HCT116 (cell line): ENCODE data around the gene COA1. TPM values are rescaled to one million over a fixed set of nuclear protein-coding genes. Genes with fewer than 3 reads are reported as not detected.

Experiments
- ATAC-seq: fragments of 200-7000 bp; cut with Tn5 transposase; 2 replicates; pipeline ENCODE4 v1.9.1; 2020; ENCODE audit warnings: mild to moderate bottlenecking, moderate library complexity
- BruUV-seq: library from RNA; stranded (reverse); fragments of 400-500 nt; replicated peaks from 2 replicates; lab custom pipeline; 2021; lab: Mats Ljungman, UMichigan
- CTCF ChIA-PET: fragments of 300-600 bp; sonication (Branson Sonifier 250); formaldehyde crosslinking; loops from one replicate; lab custom pipeline; 2021; ENCODE audit warnings: antibody characterized with exemption; lab: Charles Lee
- POLR2A ChIA-PET: fragments of 300-600, 350-600 bp; sonication (Branson Sonifier 250); formaldehyde crosslinking; loops from one replicate; lab custom pipeline; 2021; ENCODE audit warnings: antibody characterized with exemption; lab: Charles Lee
- RAD21 ChIA-PET, 2 experiments: fragments of 300-600 bp; sonication (Branson Sonifier 250); formaldehyde crosslinking; loops; one replicate each; lab custom pipeline; 2023; ENCODE audit warnings: low total read pairs in 2 of 2; ENCODE audit not compliant: uncharacterized antibody in 2 of 2, unreplicated experiment in 2 of 2, low non-redundant PET in 1 of 2; lab: Charles Lee
- DNase-seq: peaks from one replicate; pipeline ENCODE4 v3.0.0-alpha.2; 2010; ENCODE audit warnings: low read depth, low spot score
- H2AFZ ChIP-seq: fragments of 200-600 bp; shearing (Covaris generic), sonication (generic); 2 replicates; pipeline ENCODE4 v1.6.1; 2017; ENCODE audit warnings: low read depth, mixed run types, mixed read lengths, antibody characterized with exemption, low read length; ENCODE audit not compliant: poor library complexity, severe bottlenecking
- H3K27ac ChIP-seq: 2 replicates; pipeline ENCODE4 v1.5.1; 2012; ENCODE audit warnings: low read depth, low read length
- H3K27me3 ChIP-seq: fragments of 200-600 bp; sonication (generic); 2 replicates; pipeline ENCODE4 v1.6.1; 2016; ENCODE audit warnings: mixed run types, low read length, mixed read lengths; ENCODE audit not compliant: insufficient read depth
- H3K36me3 ChIP-seq, 2 experiments: fragments of 200-500 bp in 1 of 2; fragments of 200-600 bp in 1 of 2; sonication (Bioruptor generic) in 1 of 2; sonication (generic) in 1 of 2; 2 replicates each; pipeline versions ENCODE4 v1.5.1 to v1.6.1; 2014 to 2016; ENCODE audit warnings: low read length in 2 of 2, inconsistent platforms in 1 of 2, mixed read lengths in 1 of 2, mixed run types in 1 of 2; ENCODE audit not compliant: insufficient read depth in 2 of 2, control insufficient read depth in 1 of 2
- H3K4me1 ChIP-seq, 2 experiments: fragments of 200-600 bp in 1 of 2; sonication (generic) in 1 of 2; 2 replicates each; pipeline versions ENCODE4 v1.5.1 to v1.6.1; 2012 to 2017; ENCODE audit warnings: low read length in 2 of 2, inconsistent platforms in 1 of 2, mild to moderate bottlenecking in 1 of 2, mixed read lengths in 1 of 2, mixed run types in 1 of 2, moderate library complexity in 1 of 2; ENCODE audit not compliant: insufficient read depth in 2 of 2, control insufficient read depth in 1 of 2
- H3K4me2 ChIP-seq: fragments of 200-600 bp; sonication (generic); 2 replicates; pipeline ENCODE4 v1.6.1; 2017; ENCODE audit warnings: mixed run types, low read length, mixed read lengths
- H3K4me3 ChIP-seq, 2 experiments: fragments of 200-600 bp in 1 of 2; sonication (generic) in 1 of 2; replicated peaks in 1 of 2; 2 replicates each; pipeline ENCODE4 v1.5.1; 2011 to 2016; ENCODE audit warnings: low read length in 2 of 2, control low read depth in 1 of 2, low read depth in 1 of 2, mild to moderate bottlenecking in 1 of 2, mixed read lengths in 1 of 2, mixed run types in 1 of 2
- H3K79me2 ChIP-seq: fragments of 200-600 bp; sonication (generic); 2 replicates; pipeline ENCODE4 v1.6.1; 2017; ENCODE audit warnings: mild to moderate bottlenecking, mixed run types, low read length, moderate library complexity, mixed read lengths; ENCODE audit not compliant: insufficient read depth
- H3K9ac ChIP-seq: fragments of 200-600 bp; sonication (generic); 2 replicates; pipeline ENCODE4 v1.6.1; 2016; ENCODE audit warnings: low read length, mixed read lengths
- H3K9me2 ChIP-seq: fragments of 200-600 bp; sonication (generic), shearing (Covaris generic); 2 replicates; pipeline ENCODE4 v1.6.1; 2017; ENCODE audit warnings: mixed run types, mild to moderate bottlenecking, moderate library complexity; ENCODE audit not compliant: insufficient read depth
- H3K9me3 ChIP-seq, 2 experiments: fragments of 200-500 bp in 1 of 2; fragments of 200-600 bp in 1 of 2; sonication (Bioruptor generic) in 1 of 2; sonication (generic) in 1 of 2; 2 replicates each; pipeline ENCODE4 v1.6.1; 2014 to 2017; ENCODE audit warnings: low read length in 2 of 2, mixed read lengths in 2 of 2, inconsistent platforms in 1 of 2, low read depth in 1 of 2, mild to moderate bottlenecking in 1 of 2, mixed run types in 1 of 2, moderate library complexity in 1 of 2; ENCODE audit not compliant: control insufficient read depth in 1 of 2, insufficient read depth in 1 of 2
- H4K20me1 ChIP-seq: fragments of 200-600 bp; sonication (generic), shearing (Covaris generic); 2 replicates; pipeline ENCODE4 v1.6.1; 2017; ENCODE audit warnings: mixed run types, mild to moderate bottlenecking, moderate library complexity; ENCODE audit not compliant: insufficient read depth
- POLR2AphosphoS5 ChIP-seq: IDR thresholded peaks from 2 replicates; pipeline ENCODE4 v1.6.1; 2011; ENCODE audit warnings: mild to moderate bottlenecking, low read depth, low read length, moderate library complexity
- RAD21 ChIP-seq: IDR thresholded peaks from 2 replicates; pipeline ENCODE4 v1.6.1; 2012; ENCODE audit warnings: low read depth, mild to moderate bottlenecking
- YY1 ChIP-seq: IDR thresholded peaks from 2 replicates; pipeline ENCODE4 v1.6.1; 2011; ENCODE audit warnings: low read length, low read depth, moderate library complexity, mild to moderate bottlenecking; ENCODE audit not compliant: insufficient replicate concordance; ENCODE audit errors: extremely low read depth
- ZFX ChIP-seq: fragments of 450-650 bp; IDR thresholded peaks from 2 replicates; pipeline ENCODE4 v1.6.1; 2017
- intact Hi-C: fragments of 100-400 bp; cut with micrococcal nuclease; formaldehyde crosslinking; loops from 2 replicates; pipeline ENCODE4 v1.10.0; 2022
- total RNA-seq: library from RNA; stranded (reverse); gene quantifications from one replicate; pipeline ENCODE4 v1.2.1, GENCODE V29; 2021; ENCODE audit not compliant: unreplicated experiment

Gene COA1
- total RNA-seq, 1 experiment from 2014 or later = 78.5 TPM

DNA sequence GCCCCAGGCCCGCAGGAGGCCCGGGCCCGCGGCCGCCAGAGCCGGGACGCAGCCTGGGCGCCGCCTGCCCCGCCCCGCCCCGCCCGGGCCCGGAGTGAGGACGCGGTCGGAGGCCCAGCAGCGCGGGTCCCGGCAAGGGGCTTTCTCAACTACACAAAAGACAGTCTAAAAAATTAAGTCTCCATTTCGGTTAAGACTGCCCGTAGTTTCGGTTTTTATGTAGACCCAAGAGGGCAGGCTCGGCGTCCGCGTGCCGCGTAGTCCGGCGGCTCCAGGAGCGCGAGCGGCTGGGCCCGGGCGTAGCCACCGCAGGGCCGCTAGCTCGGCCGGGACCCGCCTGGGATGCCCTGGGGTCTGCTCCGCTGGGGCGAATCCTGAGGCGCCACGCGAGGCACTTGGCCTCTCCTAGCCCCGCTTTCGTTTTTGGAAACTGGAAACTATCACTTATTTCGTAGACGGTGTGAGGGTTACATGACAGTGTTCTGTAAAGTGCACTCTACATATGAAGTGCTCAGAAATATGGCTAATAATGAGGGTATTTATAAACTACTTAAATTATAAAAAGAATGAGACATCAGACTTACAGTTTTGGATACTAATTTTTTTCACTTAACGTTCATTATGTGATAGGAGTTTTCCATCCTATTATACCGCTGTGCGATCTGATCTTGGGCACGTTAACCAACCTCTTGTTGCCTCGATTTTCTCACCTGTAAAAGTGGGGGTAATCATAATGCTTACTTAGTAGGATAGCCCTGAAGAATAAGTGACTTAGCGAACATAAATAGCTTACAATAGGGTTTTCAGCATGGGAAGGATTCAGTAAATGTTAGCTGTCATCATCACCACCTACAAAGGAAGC is 29.7 kb upstream of the COA1 start:
- POLR2A ChIA-PET = interaction anchor here (1.2 to 1.4 kb wide), 2 partner anchors 23 to 176 kb away, joined by 3 to 4 read pairs; partner anchors contain the start of gene STK17A
- Histone ChIP-seq H3K27me3 (no peaks in the 10 kb centered on the region), H3K9me3 (no peaks in the 10 kb centered on the region), H4K20me1 (no peaks in the 10 kb centered on the region), H2AFZ (peak overlapping the region; percentile 47), H3K9ac (peak overlapping the region; percentile 68), H3K4me1 (peaks cover 39 to 52% of the 10 kb centered on the region in 2 experiments), H3K4me3 (peak overlapping the region; percentile 60 to 73), H3K36me3 (no peaks in the 10 kb centered on the region), H3K27ac (peak overlapping the region; percentile 7; the same call in 1 of the 2 replicates), H3K9me2 (no peaks in the 10 kb centered on the region), H3K79me2 (no peaks in the 10 kb centered on the region), H3K4me2 (peak overlapping the region; percentile 91)
- CTCF ChIA-PET = interaction anchor here (1.0 to 1.5 kb wide), 2 partner anchors 13 to 177 kb away, joined by 5 to 6 read pairs; partner anchors contain the start of gene STK17A
- TF ChIP-seq ZFX = peak; percentile 92
- no peak for TF ChIP-seq RAD21
- BruUV-seq = TSS peak; percentile 62
- DNase-seq (no peak), ATAC-seq (peak; percentile 75)
- intact Hi-C loops = no loop called here
- RAD21 ChIA-PET = interaction anchor here in 1 of 2 experiments (0.6 kb wide), 1 partner anchor 30 kb away, joined by 3 read pairs; the partner anchor contains the start of gene COA1

DNA sequence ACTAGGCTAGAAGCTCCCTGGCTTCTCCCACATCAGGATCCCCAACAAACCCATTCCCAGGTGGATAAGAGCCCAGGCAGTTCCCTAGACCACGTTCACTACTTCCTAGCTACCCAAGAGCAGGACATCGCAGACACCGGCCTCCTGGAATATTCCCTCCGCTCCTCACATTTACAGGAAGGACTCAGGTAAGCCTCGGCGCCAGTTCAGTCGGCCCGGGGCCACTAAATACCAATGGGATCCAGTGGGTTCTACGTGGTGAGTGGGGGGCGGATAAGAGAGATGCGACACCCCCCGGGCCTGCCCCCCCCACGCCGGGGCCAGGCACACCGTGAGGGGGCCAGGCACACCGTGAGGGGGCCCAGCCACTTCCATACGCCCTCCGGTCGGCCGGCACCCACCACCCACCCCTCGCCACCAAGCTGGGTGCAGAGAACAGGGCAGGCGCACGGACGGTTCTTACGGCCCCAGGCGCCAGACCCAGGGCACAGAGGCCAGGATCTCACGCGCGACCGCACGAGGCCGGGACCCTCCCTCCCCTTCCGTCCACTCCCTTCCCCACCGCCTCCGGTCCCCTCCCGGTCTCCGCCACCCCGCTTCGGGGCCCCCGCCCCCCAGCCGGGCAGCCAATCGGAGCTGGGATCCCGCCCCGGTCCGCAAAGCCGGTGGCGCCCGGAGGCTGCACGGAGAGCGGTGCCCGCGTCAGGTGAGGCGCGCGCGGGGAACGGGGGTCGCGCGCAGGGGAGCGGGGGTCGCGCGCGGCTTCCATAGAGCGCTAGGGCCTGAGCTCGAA is 28.9 kb upstream of the COA1 start, which contains the start of gene BLVRA:
TSS of gene BLVRA (plus strand) at position 652 of the 793 bp plus-strand sequence. CDS start 12,479 bp downstream, outside the sequence.
- DNase-seq (no peak), ATAC-seq (peak; percentile 84)
- H3K27me3 ChIP-seq = no peaks in the 10 kb centered on the region
- H2AFZ ChIP-seq = peak within 1 kb of the TSS; percentile 74
- no peaks in the 10 kb centered on the region for H4K20me1 ChIP-seq
- intact Hi-C loops = no loop called here
- peak within 1 kb of the TSS; percentile 91 for H3K4me2 ChIP-seq
- ChIA-PET POLR2A (interaction anchor here (0.5 to 1.4 kb wide), 4 partner anchors 22 to 176 kb away, joined by 3 to 4 read pairs (median 3); partner anchors contain the start of genes COA1 and STK17A), CTCF (interaction anchor here (1.0 to 1.5 kb wide), 2 partner anchors 12 to 176 kb away, joined by 5 to 6 read pairs; partner anchors contain the start of gene STK17A), RAD21 (interaction anchor here in 1 of 2 experiments (0.6 kb wide), 1 partner anchor 29 kb away, joined by 3 read pairs; the partner anchor contains the start of gene COA1)
- H3K9me2 ChIP-seq = no peaks in the 10 kb centered on the region
- TF ChIP-seq YY1 (no peak), POLR2AphosphoS5 (0 out of 2 replicates have a peak, but pooled peaks have one; percentile 32)
- no peaks in the 10 kb centered on the region for H3K79me2 ChIP-seq
- H3K36me3 ChIP-seq = no peaks in the 10 kb centered on the region
- no peaks in the 10 kb centered on the region for H3K9me3 ChIP-seq
- no TSS peak for BruUV-seq
- peak within 1 kb of the TSS; percentile 68 for H3K9ac ChIP-seq
- H3K4me1 ChIP-seq = peaks cover 30 to 43% of the 10 kb centered on the region in 2 experiments
- H3K27ac ChIP-seq = peak within 1 kb of the TSS; percentile 18; the same call in 1 of the 2 replicates
- H3K4me3 ChIP-seq = peak within 1 kb of the TSS; percentile 60 to 73
